LNCAP (cell line): ENCODE measurements around the gene RAD9B.

ENCODE experiments used
- TF ChIP-seq, protein P1 (sequence below): fragments of 450-650 bp; IDR thresholded peaks from 2 replicates; pipeline ENCODE4 v1.5.1; 2017; ENCODE audit warnings: mild to moderate bottlenecking

RAD9B gene

DNA sequence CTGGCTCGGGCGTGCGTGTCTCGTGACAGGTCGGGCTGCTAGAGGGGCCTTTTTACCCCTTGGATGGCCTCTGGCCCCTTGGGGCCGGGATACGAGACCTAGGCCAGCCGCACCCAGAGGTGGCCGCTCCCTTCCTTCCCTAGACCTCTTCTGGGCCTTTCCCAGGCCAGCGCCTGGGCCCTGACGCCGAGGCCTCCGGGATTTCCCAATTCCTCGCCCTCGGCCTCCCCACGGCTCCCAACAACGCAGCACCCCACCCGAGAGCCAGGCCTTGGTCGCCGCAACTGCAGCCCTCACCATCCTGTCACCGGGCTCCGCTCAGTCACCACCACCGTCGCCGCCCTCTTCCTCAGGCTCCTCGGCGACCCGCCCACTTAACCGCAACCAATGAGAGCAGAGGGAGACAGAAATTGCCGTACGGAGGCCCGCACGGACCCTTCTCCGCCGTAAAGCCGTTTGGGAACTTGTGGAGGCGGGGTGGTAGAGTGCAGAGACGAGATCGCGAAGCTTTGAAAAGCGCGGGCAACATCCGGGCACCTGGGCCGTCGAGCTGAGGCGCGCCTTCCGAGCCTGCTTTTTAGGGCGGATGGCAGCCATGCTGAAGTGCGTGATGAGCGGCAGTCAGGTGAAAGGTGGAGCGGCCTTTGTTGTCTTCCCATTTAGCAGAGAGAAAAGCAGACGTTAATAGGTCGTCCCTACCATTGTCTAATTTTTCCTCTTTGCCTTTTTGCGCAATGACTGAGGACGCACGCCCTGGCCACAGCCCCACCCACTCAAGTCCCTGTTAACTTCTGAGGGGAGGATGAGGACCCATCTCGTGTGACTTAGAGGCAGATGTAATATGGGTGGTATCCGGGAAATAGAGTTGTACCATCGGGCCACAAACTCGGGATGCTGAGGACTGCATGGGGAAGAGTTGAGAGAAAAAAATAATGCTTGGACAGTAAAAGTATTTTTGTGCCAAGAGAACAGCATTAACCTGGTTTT, at the start of gene RAD9B, which contains the start of gene VPS29:
RAD9B (plus strand) TSS at position 580 of the 987 bp plus-strand sequence; CDS start at position 587, 7 bp downstream.
VPS29 (minus strand) TSS at position 360 of the 987 bp plus-strand sequence; CDS start at position 300, 60 bp downstream.
- TF ChIP-seq, protein P1, sequence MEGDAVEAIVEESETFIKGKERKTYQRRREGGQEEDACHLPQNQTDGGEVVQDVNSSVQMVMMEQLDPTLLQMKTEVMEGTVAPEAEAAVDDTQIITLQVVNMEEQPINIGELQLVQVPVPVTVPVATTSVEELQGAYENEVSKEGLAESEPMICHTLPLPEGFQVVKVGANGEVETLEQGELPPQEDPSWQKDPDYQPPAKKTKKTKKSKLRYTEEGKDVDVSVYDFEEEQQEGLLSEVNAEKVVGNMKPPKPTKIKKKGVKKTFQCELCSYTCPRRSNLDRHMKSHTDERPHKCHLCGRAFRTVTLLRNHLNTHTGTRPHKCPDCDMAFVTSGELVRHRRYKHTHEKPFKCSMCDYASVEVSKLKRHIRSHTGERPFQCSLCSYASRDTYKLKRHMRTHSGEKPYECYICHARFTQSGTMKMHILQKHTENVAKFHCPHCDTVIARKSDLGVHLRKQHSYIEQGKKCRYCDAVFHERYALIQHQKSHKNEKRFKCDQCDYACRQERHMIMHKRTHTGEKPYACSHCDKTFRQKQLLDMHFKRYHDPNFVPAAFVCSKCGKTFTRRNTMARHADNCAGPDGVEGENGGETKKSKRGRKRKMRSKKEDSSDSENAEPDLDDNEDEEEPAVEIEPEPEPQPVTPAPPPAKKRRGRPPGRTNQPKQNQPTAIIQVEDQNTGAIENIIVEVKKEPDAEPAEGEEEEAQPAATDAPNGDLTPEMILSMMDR = no peak

DNA sequence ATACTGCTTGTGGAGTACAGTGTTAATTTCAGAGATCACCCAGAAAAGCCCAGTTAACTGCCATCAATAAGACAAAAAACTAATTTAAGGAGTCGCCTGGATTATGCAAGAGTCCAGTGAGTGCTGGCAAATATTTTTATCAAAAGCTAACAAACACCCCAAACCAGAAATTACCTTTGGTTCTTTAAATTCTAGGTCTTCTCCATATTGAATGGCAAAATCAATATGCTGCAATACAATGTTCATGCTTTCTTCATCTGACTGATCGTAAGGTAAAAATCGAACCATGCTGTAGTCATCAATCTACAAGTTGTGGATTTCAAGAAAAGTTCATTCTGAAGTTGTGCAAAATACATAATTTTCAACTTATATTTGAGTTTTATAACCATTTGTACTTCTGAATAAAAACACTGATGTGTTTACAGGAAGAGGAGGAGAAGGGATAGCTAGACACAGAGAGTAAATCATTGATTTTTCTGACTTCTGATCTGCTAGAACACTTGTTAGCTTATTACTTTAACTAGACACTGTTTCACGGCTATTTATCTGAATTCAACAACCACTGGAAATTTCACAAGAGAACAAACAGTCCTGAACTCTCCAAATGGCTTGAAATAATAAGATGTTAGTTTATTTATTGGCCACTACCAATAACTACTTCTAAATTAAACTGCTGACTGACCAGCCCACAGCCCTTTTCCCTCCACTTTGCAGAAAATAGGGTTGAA, 48.4 kb upstream of the RAD9B start:
- TF ChIP-seq, protein P1 = no peak

DNA sequence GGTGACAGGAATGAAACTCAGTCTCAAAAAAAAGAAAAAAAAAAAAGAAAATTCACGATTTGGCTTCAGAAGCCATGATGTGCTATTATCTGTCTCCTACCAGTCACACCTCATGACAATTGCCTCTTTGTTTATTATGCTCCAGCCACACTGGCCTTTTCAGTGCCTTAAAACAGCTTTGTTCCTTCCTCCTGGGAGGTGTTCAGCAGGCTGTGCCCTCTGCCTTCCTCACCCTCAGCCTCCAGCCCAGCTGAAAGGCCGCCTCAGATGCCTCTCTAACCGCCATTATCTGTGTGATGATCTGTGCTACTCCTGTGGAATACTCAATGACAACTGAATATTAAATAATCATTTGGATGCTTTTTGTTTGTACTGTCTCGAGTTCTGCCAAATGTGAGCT, 43.4 kb upstream of the RAD9B start:
- TF ChIP-seq, protein P1 = no peak

DNA sequence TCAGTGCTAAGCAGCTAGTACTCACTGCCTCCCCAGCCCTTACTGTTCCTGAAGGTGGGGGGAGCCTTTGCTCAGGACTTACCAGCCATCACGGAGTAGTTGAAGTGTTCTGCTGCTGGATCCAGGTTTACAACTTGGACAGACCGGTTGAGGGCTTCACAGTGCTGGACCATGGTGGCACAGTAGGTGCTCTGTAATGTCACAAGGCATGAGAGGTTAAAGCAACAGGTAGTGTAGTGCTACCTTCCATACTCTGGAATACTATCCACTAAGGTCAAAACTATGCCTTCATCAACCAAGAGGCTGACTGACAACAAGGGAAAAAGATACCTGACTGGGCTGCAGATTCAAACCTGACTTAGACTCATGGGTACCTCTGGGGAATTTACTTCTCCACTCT, 37.1 kb upstream of the RAD9B start:
- TF ChIP-seq, protein P1 = no peak

DNA sequence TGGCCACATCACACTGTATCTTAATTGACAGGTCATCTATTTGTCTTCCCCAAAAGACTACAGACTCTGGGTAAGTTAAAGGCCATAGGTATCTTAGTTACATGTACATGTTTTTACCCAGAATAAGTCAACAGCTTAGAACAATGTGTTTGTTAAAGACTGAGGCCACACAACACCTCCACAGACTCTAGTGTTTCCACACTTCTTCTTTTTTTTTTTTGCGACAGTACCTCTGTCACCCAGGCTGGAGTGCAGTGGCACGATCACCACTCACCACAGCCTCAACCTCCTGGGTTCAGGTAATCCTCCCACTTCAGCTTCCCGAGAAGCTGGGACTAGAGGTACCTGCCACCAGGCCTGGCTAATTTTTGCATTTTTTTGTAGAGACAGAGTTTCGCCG, 35.3 kb upstream of the RAD9B start:
- TF ChIP-seq, protein P1 = no peak

DNA sequence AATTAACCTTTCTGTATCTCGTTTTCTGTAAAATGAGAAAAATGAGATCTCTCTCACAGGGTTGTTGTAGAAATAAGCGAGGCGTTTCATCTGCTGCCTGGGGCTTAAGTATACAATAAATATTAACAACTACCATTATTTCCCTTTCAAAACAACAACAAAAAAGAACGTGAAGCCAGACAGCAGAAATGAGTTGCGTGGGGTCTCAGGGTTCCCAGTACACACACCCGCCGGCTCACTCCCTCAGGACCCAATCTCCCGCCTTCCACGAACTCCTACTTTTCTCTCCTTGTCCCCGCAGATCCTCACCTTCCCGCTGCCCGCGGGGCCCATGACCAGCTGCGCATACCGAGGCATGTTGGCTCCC, 34.3 kb upstream of the RAD9B start:
- TF ChIP-seq, protein P1 = no peak

DNA sequence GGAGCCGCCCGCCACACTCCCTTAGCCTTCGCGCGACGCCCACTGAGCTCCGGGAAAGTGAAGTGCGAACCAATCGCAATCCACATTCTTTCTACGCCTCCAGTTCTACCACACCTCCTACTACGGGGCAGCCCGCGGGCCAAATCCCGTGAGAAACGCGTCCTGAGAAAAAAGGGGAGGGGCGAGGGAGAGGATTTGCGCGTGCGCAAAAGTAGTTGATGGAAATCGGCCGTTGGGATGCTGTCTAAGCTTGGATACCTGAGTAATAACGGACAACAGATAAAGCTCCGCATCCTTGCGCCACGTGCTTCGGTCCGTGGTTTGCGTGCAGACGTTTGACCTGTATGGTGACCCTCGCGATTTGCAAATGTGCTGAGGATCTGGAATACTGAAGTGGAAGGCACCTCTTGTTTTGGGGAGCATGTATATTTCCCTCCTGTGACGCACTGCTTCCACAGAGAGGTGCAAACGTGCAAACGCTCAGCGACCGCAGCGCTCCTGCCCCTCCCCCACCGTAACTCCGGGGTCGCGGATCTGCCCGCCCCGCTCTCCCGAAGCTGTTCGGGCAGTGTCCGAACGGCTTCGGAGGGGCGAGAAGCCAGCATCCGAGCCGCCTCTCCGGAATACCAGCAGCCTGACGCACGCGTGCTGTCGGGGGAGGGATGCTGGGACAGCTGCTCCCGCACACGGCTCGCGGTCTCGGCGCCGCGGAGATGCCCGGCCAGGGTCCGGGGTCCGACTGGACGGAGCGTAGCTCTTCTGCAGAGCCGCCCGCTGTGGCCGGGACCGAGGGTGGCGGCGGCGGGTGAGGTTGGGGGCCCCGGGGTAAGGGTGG, 33.7 kb upstream of the RAD9B start, which contains the start of the genes FAM216A and GPN3:
FAM216A (plus strand) TSS at position 632 of the 835 bp plus-strand sequence; CDS start at position 663, 31 bp downstream.
GPN3 (minus strand) TSS at position 44 of the 835 bp plus-strand sequence. CDS start 54 bp downstream, outside the sequence.
- TF ChIP-seq, protein P1 = no peak
